Rectal smooth muscle tissue (tissue), 1 donor: ENCODE measurements around the gene ECM1.

Experiments used
- H3K27ac ChIP-seq: one replicate; pipeline ENCODE4 v1.7.0; 2013; ENCODE audit warnings: low read depth, low read length, inconsistent platforms
- H3K27me3 ChIP-seq: one replicate; pipeline ENCODE4 v1.7.0; 2013; ENCODE audit warnings: low read length; ENCODE audit not compliant: control insufficient read depth, insufficient read depth
- H3K36me3 ChIP-seq: one replicate; pipeline ENCODE4 v1.7.0; 2013; ENCODE audit warnings: low read length; ENCODE audit not compliant: control insufficient read depth, insufficient read depth
- H3K4me1 ChIP-seq: one replicate; pipeline ENCODE4 v1.7.0; 2013; ENCODE audit warnings: low read length; ENCODE audit not compliant: control insufficient read depth, insufficient read depth
- H3K4me3 ChIP-seq: one replicate; pipeline ENCODE4 v1.7.0; 2013; ENCODE audit warnings: low read length
- H3K9ac ChIP-seq: one replicate; pipeline ENCODE4 v1.7.0; 2013; ENCODE audit warnings: low read length

The ECM1 gene

DNA sequence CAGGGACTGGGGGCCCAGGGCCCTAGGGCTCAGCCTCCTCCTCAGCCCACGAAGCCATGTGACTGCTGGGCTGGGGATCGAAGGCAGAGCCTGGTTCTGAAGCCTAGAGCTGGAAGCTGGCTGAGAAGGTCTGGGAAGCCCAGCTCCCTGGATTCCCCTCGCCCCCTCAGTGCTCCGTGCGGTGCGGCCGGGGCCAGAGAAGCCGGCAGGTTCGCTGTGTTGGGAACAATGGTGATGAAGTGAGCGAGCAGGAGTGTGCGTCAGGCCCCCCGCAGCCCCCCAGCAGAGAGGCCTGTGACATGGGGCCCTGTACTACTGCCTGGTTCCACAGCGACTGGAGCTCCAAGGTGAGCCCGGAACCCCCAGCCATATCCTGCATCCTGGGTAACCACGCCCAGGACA is 50.4 kb downstream of the ECM1 start:
- Histone ChIP-seq H3K9ac (no peak overlapping the region), H3K4me1 (peaks cover 25% of the 10 kb centered on the region), H3K36me3 (peaks cover 5% of the 10 kb centered on the region), H3K4me3 (no peak overlapping the region), H3K27ac (no peak overlapping the region), H3K27me3 (no peaks in the 10 kb centered on the region)

DNA sequence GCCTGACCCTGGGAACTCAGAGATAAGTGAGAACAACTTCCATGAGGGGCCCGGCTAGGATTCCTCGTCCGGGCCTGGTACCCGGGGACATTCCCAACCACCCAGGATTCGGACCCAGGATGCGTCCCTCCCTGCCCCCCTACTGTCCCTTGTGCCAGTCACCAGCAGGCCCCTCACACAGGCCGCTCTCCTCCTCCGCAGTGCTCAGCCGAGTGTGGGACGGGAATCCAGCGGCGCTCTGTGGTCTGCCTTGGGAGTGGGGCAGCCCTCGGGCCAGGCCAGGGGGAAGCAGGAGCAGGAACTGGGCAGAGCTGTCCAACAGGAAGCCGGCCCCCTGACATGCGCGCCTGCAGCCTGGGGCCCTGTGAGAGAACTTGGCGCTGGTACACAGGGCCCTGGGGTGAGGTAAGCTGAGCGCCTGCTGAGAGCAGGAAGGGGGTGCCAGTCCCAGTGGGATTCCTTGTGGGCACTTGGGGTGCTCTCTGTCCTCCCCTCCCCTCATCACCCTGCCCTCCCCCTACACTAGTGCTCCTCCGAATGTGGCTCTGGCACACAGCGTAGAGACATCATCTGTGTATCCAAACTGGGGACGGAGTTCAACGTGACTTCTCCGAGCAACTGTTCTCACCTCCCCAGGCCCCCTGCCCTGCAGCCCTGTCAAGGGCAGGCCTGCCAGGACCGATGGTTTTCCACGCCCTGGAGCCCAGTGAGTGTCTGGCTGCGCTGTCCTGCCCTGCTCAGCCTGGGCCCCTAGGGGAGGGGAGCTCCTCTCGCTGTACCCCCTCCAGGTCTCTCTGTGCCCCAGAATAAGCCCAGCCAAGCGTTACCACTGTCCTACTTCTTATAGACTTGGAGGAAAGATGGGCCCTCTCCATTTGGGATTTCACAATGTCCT is 51.1 kb downstream of the ECM1 start:
- H3K4me3 ChIP-seq: no peak overlapping the region
- H3K36me3 ChIP-seq: peaks cover 5% of the 10 kb centered on the region
- peaks cover 32% of the 10 kb centered on the region for H3K4me1 ChIP-seq
- no peaks in the 10 kb centered on the region for H3K27me3 ChIP-seq
- no peak overlapping the region for H3K9ac ChIP-seq
- H3K27ac ChIP-seq: peak overlapping the region; percentile 27

DNA sequence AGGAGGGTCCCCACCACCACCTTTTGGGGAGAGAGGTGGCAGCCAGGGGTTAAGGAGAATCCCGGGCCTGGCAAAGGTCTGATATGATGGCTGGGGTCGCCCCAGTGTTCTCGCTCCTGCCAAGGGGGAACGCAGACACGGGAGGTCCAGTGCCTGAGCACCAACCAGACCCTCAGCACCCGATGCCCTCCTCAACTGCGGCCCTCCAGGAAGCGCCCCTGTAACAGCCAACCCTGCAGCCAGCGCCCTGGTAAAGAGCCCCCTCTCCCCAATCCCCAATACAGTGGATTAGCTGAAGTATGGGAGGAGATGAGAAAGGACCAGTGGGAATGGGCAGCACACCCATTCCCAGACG is 51.7 kb downstream of the ECM1 start:
- Histone ChIP-seq H3K4me3 (peak overlapping the region; percentile 86), H3K27me3 (no peaks in the 10 kb centered on the region), H3K27ac (peak overlapping the region; percentile 27), H3K4me1 (peaks cover 36% of the 10 kb centered on the region), H3K36me3 (peaks cover 5% of the 10 kb centered on the region), H3K9ac (no peak overlapping the region)

DNA sequence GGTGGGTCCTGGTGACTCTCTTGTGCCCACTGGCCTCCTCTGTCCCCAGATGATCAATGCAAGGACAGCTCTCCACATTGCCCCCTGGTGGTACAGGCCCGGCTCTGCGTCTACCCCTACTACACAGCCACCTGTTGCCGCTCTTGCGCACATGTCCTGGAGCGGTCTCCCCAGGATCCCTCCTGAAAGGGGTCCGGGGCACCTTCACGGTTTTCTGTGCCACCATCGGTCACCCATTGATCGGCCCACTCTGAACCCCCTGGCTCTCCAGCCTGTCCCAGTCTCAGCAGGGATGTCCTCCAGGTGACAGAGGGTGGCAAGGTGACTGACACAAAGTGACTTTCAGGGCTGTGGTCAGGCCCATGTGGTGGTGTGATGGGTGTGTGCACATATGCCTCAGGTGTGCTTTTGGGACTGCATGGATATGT is 52.1 kb downstream of the ECM1 start:
- Histone ChIP-seq H3K36me3 (peaks cover 5% of the 10 kb centered on the region), H3K4me3 (peak overlapping the region; percentile 86), H3K4me1 (peaks cover 40% of the 10 kb centered on the region), H3K9ac (no peak overlapping the region), H3K27me3 (no peaks in the 10 kb centered on the region), H3K27ac (peak overlapping the region; percentile 100)

DNA sequence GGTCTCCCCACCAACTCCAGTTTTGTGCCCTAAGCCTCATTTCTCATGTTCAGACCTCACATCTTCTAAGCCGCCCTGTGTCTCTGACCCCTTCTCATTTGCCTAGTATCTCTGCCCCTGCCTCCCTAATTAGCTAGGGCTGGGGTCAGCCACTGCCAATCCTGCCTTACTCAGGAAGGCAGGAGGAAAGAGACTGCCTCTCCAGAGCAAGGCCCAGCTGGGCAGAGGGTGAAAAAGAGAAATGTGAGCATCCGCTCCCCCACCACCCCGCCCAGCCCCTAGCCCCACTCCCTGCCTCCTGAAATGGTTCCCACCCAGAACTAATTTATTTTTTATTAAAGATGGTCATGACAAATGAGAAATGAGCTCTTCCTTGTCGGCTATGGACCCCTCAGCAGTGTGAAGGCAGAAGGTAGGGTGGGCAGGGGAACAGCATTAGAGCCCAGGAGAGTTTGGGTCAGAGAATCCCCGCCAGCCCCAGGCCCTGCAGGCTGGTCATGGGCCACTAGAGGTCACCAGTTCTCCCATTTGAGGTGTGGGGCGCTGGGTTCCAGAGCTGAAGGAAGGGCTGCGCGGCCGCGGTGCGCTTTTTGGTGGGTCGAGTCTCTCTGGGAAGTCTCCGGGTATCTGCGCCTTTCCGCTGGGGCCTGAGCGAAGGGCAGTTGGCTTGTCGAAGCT is 52.8 kb downstream of the ECM1 start:
- Histone ChIP-seq H3K9ac (peak overlapping the region; percentile 81), H3K4me1 (peaks cover 43% of the 10 kb centered on the region), H3K36me3 (peaks cover under 1% of the 10 kb centered on the region), H3K27ac (peak overlapping the region; percentile 100), H3K27me3 (no peaks in the 10 kb centered on the region), H3K4me3 (peak overlapping the region; percentile 86)

DNA sequence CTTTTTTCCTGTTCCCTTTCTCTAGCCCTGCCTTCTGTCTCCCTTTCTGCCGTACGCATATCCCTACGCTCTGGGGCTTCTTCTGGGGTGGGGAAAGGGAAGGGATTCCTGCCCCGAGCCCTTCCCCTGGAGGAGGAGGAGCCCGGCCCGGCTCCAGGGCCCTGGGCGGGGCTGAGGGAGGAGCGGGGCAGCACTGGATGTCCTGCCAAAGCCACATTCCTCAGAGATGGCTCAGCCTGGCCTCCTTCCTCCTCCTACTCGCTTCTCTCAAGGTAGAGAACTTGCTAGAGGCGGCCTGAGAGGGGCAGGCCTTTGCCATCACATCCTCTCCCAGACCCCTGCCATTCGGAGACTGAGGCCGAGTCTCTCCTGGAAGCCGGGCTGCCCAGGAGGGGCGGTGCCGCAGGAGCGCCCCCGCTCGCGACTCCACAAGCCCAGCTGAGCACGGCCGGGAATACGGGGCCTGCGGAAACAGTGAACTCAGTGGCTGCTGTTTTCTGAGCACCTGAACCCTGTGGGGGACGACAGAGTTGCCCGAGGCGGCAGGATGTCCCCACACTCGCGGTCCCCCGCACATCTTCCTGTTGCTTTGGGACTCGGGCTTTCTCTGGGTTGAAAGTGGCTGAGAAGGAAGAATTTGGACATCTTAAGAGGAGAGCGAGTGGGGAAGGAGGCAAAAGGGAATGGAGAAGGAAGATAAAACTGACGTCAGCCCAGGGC is 53.5 kb downstream of the ECM1 start:
- Histone ChIP-seq H3K9ac (peak overlapping the region; percentile 95), H3K27ac (peak overlapping the region; percentile 100), H3K4me3 (peak overlapping the region; percentile 86), H3K27me3 (no peaks in the 10 kb centered on the region), H3K36me3 (no peaks in the 10 kb centered on the region), H3K4me1 (peaks cover 43% of the 10 kb centered on the region)

DNA sequence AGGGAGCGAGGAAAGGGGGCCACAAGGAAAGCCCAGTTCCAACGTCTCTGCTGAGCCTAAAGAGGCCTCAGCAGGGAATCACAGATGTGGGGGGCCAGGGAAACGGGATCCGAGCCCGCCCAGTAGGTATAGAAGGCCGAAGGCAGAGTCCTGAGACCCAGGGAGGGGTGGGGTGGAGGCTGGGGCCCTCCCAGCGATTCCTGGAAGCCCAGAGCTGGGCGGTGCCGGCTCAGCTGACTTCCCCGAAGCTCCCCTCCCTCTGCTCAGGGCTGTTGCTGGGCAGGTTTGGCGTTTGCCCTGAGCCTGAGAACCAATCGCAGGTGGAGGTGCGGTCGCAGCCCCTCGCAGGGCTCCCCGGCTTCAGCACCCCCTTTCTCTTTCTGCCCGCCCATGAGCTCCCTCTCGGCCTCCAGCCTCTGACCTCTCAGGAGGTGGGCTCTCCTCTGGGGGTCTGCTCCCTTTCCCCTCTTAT is 54.1 kb downstream of the ECM1 start:
- Histone ChIP-seq H3K36me3 (no peaks in the 10 kb centered on the region), H3K27ac (peak overlapping the region; percentile 100), H3K4me3 (peak overlapping the region; percentile 86), H3K4me1 (peaks cover 43% of the 10 kb centered on the region), H3K27me3 (no peaks in the 10 kb centered on the region), H3K9ac (peak overlapping the region; percentile 95)

DNA sequence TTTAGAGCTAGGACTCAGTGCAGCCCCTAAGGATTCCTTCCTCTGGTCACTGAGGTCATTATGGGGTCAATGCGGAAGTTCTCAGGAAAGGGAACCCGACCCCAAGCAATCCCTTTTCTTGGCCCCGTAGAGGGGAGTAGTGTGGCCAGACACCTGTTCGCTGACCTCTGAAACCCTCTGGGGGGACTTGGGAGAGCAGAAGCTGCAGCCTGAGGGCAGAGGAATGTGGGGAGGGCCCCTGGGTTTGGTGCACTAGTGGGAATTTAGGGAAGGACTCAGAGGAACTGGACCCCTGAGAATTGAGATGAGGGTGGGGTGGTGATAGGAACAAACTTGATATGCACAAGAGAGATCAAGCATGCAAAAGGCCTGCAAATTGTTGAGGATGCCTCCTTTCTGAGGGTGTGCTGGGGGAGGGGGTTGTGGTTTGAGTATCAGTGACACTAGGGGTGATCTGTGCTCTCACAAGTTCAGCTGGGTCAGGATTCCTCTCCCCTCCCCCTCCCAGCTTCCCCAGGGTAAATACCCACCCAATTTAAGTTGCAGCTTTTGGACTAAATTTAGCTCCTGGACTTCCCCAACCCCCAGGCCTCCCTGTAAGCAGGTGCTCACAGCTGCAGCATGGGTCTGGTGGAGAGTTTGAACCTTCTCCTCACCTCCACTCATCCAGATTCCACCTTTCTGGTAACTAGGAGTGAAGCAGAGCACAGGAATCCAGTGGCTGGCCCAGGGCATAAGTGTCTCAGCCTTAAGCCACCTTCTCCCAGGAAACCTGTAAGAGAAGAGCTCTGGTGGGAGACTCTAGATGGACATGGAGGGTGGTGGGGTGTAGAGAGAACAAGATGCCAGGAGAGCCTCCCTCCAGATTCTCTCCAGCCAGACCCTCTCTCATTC is 54.8 kb downstream of the ECM1 start:
- peak overlapping the region; percentile 86 for H3K4me3 ChIP-seq
- H3K27ac ChIP-seq: peak overlapping the region; percentile 100
- no peaks in the 10 kb centered on the region for H3K27me3 ChIP-seq
- no peaks in the 10 kb centered on the region for H3K36me3 ChIP-seq
- peaks cover 49% of the 10 kb centered on the region for H3K4me1 ChIP-seq
- peak overlapping the region; percentile 45 for H3K9ac ChIP-seq
